Fibroblast of pulmonary artery (primary cell): ENCODE measurements around the gene PTPRM.

Experiments used
- DNase-seq: peaks from one replicate; pipeline ENCODE4 v3.0.0-alpha.2; 2010; ENCODE audit warnings: low read depth
- H3K4me3 ChIP-seq: replicated peaks from 2 replicates; pipeline ENCODE4 v1.5.1; 2011; ENCODE audit warnings: low read depth, mild to moderate bottlenecking, control low read depth, low read length, moderate library complexity
- TF ChIP-seq, protein P1 (sequence below): IDR thresholded peaks from 2 replicates; pipeline ENCODE4 v1.5.1; 2011; ENCODE audit warnings: mild to moderate bottlenecking, control low read depth, low read length, inconsistent platforms; ENCODE audit errors: missing control alignments

PTPRM gene

DNA sequence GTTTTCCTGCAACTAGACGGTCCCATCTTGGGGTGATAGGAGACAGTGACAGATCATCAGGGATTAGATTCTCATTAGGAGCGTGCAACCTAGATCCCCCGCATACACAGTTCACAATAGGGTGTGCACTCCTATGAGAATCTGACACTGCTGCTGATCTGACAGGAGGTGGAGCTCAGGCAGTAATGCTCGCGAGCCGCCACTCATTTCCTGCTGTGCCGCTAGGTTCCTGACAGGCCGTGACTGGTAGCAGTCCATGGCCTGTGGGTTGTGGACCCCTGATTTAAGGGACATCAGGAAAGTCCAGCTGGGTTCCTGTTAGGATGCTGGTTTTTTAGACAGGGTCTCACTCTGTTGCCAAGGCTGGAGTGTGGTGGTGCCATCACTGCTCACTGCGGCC is 48.7 kb downstream of the PTPRM start:
- no peak for DNase-seq
- TF ChIP-seq, protein P1, sequence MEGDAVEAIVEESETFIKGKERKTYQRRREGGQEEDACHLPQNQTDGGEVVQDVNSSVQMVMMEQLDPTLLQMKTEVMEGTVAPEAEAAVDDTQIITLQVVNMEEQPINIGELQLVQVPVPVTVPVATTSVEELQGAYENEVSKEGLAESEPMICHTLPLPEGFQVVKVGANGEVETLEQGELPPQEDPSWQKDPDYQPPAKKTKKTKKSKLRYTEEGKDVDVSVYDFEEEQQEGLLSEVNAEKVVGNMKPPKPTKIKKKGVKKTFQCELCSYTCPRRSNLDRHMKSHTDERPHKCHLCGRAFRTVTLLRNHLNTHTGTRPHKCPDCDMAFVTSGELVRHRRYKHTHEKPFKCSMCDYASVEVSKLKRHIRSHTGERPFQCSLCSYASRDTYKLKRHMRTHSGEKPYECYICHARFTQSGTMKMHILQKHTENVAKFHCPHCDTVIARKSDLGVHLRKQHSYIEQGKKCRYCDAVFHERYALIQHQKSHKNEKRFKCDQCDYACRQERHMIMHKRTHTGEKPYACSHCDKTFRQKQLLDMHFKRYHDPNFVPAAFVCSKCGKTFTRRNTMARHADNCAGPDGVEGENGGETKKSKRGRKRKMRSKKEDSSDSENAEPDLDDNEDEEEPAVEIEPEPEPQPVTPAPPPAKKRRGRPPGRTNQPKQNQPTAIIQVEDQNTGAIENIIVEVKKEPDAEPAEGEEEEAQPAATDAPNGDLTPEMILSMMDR = no peak
- no peak overlapping the region for H3K4me3 ChIP-seq

DNA sequence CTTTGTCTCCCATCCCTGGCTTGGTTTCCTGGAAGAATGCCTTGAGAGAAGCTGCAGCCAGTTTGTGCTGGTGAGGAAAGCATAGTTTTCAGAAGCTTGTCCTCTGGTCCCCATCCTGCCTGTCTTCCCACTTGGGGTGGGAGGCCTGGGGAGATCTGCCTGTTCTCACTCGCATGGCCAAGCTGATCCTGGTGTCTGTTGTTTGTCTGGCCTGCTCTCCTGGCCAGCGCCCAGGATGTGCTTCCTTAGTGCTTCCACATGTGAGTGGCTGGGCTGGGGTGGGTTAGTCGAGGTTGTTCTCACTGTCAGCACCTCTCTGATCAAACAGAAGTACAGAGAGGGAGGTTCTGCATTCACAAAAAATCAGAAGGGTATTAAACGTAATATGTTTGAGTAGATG is 49.5 kb downstream of the PTPRM start:
- TF ChIP-seq, protein P1 = no peak
- no peak overlapping the region for H3K4me3 ChIP-seq
- no peak for DNase-seq

DNA sequence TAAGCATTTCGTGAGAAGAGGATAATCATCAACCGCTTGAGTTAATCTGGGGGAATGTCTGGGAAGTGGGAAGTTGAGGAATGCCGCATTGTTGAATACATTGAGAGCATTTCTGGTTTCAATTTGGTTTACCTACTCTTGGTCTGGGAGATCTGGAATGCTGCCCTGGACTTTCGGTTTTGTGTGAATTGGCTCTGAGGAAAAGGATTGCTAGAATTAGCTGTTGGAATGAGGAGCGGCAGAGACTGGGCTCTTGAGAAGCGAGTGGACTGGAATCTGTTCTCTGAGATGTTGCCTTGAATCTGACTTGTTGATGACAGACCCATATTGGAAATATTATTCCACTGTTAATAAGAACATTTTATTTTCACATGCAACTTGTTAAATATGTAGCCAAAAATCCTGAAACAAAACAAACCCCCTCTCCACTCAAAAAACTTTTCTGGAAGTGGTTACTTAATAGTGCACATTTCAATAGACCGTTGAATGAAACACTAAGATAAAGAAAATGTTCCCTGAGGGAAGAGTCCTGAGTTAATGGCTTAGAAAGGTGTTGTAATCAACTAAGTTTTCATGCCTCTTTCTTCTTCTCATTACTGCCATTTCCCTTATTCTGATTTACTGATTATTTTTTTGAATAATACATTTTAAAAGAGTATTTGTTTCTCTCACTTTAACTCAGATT is 50.8 kb downstream of the PTPRM start:
- H3K4me3 ChIP-seq = peak overlapping the region; percentile 2
- peak; percentile 73 for DNase-seq
- TF ChIP-seq, protein P1 = no peak

DNA sequence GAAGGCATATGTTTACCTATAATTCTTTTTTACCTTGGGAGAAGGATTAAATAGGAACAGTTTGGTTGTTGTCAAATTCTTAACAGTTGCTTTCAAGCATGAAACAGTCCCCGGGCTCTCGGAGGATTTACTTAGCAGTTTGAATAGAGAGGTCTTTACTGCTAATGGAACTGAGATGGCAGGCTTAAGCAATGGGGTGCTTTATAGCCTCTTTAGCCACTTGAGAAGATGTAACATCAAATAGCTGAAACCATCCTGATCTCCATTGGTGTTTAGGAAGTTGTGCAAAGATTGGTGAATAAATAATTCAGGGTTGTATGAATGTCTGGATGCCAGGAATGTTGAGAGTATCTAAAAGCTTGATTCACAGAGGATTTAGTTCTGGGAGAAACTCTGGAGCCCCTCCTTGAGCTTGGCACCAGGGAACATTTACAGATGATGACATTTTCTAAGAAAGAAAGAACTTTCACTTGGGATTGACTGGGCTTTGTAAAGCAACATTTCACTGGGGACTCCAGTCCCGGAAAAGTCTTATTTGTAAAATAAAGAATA is 51.9 kb downstream of the PTPRM start:
- TF ChIP-seq, protein P1 = no peak
- no peak for DNase-seq
- H3K4me3 ChIP-seq = no peak overlapping the region

DNA sequence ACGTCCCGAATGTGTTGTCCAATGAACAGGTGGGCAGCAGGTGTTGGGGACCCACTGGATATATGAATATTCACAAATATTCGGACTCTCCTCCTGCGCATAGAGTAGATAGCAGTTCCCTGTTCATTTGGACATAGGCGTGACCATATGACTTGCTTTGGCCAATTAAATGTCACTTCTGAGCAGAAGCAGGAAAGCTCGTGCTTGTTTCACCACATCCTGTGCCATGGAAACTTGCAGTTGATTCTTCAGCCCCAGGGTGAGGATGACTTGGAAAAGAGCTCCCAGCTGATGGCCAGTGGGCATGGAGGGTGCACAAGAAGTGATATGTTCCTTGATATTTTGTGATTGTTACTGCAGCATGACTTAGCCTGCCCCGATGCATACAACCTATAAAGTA is 52.6 kb downstream of the PTPRM start:
- DNase-seq = no peak
- TF ChIP-seq, protein P1 = no peak
- no peak overlapping the region for H3K4me3 ChIP-seq

DNA sequence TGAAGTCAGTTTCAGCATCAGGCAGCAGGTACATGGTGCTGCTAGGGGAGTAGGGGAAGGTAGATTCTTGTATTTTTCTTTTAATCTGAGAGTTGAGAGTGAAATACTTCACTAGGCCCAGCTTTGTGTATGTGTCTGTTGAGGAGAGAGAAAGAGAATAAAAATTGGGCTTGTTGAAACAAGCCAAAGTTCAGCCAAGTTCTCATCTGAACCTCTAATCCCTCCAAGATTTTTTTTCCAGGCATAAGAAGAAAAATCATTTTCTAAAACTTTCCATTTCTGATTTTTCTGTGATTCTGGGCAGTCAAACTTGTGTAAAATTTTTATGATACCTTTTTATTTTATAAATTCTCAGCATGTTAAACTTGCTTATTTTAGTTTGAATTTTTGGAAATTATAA is 55.6 kb downstream of the PTPRM start:
- TF ChIP-seq, protein P1 = no peak
- no peak for DNase-seq

DNA sequence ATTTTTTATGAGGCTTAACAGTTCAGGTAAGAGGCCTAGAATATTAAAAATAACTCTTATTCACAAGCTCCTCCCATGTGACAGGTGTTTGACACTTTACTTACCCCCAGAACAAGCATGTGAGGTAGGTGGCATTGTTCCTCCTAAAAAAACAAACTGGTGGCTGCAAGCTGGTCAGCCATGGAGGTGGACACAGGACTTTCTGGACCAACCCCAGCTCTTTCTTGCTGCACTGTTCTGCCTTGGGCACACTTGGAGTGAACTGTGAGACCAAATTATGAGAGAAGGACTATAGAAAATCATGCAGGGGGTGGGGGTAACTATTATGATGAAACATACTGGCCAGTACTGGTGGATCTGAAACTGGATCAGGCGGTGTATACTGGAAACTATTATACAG is 56.6 kb downstream of the PTPRM start:
- TF ChIP-seq, protein P1 = no peak
- no peak overlapping the region for H3K4me3 ChIP-seq
- DNase-seq = no peak

More for the DNA sequence above, 55.6 kb downstream of the PTPRM start:
- H3K4me3 ChIP-seq = no peak overlapping the region
